ENCODE data around the gene GPA33.

GRCh38 chr1:167011560-167012191 lies 78.5 kb downstream of the GPA33 start:
- TF ChIP-seq, protein P1, sequence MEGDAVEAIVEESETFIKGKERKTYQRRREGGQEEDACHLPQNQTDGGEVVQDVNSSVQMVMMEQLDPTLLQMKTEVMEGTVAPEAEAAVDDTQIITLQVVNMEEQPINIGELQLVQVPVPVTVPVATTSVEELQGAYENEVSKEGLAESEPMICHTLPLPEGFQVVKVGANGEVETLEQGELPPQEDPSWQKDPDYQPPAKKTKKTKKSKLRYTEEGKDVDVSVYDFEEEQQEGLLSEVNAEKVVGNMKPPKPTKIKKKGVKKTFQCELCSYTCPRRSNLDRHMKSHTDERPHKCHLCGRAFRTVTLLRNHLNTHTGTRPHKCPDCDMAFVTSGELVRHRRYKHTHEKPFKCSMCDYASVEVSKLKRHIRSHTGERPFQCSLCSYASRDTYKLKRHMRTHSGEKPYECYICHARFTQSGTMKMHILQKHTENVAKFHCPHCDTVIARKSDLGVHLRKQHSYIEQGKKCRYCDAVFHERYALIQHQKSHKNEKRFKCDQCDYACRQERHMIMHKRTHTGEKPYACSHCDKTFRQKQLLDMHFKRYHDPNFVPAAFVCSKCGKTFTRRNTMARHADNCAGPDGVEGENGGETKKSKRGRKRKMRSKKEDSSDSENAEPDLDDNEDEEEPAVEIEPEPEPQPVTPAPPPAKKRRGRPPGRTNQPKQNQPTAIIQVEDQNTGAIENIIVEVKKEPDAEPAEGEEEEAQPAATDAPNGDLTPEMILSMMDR (conservative IDR thresholded peaks at IDR 0.05 in 1 of 2, IDR thresholded peaks at IDR 0.05 in 1 of 2; ENCODE audit: low read depth in 1 of 2, low read length in 2 of 2), result no peak
- no peak for TF ChIP-seq EZH2 (IDR thresholded peaks at IDR 0.05; ENCODE audit: low read length, missing control alignments)
